Measurements from ENCODE around the gene BRCA1.

DNA sequence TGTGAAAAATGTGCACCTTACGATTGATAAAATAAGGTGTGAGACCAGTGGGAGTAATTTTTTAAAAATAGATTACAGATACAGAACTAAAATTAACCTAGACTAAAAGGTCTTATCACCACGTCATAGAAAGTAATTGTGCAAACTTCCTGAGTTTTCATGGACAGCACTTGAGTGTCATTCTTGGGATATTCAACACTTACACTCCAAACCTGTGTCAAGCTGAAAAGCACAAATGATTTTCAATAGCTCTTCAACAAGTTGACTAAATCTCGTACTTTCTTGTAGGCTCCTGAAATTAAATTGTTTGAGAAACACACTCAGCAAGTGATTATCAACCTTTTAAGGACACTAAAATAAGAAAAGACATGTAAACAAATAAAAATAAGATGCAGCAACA lies 20.5 kb downstream of the BRCA1 start:
- TF ChIP-seq, protein P1, sequence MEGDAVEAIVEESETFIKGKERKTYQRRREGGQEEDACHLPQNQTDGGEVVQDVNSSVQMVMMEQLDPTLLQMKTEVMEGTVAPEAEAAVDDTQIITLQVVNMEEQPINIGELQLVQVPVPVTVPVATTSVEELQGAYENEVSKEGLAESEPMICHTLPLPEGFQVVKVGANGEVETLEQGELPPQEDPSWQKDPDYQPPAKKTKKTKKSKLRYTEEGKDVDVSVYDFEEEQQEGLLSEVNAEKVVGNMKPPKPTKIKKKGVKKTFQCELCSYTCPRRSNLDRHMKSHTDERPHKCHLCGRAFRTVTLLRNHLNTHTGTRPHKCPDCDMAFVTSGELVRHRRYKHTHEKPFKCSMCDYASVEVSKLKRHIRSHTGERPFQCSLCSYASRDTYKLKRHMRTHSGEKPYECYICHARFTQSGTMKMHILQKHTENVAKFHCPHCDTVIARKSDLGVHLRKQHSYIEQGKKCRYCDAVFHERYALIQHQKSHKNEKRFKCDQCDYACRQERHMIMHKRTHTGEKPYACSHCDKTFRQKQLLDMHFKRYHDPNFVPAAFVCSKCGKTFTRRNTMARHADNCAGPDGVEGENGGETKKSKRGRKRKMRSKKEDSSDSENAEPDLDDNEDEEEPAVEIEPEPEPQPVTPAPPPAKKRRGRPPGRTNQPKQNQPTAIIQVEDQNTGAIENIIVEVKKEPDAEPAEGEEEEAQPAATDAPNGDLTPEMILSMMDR (IDR thresholded peaks at IDR 0.05), result no peak
- TF ChIP-seq POLR2A (IDR thresholded peaks at IDR 0.05), result no peak

Data from transverse colon (tissue), 3 donors.